ENCODE results near the gene EXOSC7. TPM values are rescaled to one million over a fixed set of nuclear protein-coding genes. Genes with fewer than 3 reads are reported as not detected.

The EXOSC7 gene
- total and polyA plus RNA-seq, 9 of the 15 experiments (the other 6 are each of a cell fraction or from before 2014, with no cell fraction given): 88.5 to 237 (median 112) TPM

- TF ChIP-seq, protein P1, sequence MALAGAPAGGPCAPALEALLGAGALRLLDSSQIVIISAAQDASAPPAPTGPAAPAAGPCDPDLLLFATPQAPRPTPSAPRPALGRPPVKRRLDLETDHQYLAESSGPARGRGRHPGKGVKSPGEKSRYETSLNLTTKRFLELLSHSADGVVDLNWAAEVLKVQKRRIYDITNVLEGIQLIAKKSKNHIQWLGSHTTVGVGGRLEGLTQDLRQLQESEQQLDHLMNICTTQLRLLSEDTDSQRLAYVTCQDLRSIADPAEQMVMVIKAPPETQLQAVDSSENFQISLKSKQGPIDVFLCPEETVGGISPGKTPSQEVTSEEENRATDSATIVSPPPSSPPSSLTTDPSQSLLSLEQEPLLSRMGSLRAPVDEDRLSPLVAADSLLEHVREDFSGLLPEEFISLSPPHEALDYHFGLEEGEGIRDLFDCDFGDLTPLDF (CRISPR knock-in tag; IDR thresholded peaks at IDR 0.05): peak; percentile 81; the same call in 1 of the 2 replicates
- TF ChIP-seq PKNOX1 (IDR thresholded peaks at IDR 0.05) (0 out of 2 replicates have a peak, but pooled peaks have one; percentile 32), L3MBTL2 (IDR thresholded peaks at IDR 0.05) (peak; percentile 68), KLF13 (tag; IDR thresholded peaks at IDR 0.05; ENCODE audit: borderline replicate concordance, low read depth) (peak; percentile 54; the same call in 1 of the 2 replicates), RFX5 (IDR thresholded peaks at IDR 0.05; ENCODE audit: low read depth, low read length) (0 out of 2 replicates have a peak, but pooled peaks have one; percentile 30), ZNF699 (CRISPR knock-in tag; IDR thresholded peaks at IDR 0.05; ENCODE audit: insufficient replicate concordance) (no peak), ZC3H11A (IDR thresholded peaks at IDR 0.05; ENCODE audit: low read depth, low read length) (peak; percentile 48; the same call in 1 of the 2 replicates), ARID2 (IDR thresholded peaks at IDR 0.05) (peak; percentile 94), LEF1 (IDR thresholded peaks at IDR 0.05) (0 out of 2 replicates have a peak, but pooled peaks have one; percentile 13), HMG20B (CRISPR knock-in tag; IDR thresholded peaks at IDR 0.05) (no peak), ZNF639 (CRISPR knock-in tag; conservative IDR thresholded peaks at IDR 0.05 in 1 of 2, IDR thresholded peaks at IDR 0.05 in 1 of 2) (no peak), SRF (CRISPR knock-in tag; IDR thresholded peaks at IDR 0.05) (peak in 1 of 2 experiments; percentile 78; a peak in 1 of 4 replicates), SIRT6 (IDR thresholded peaks at IDR 0.05; ENCODE audit: low read depth, low read length) (no peak), ETS1 (conservative IDR thresholded peaks at IDR 0.05; ENCODE audit: control insufficient read depth, low read depth, low read length) (no peak), KDM1A (IDR thresholded peaks at IDR 0.05) (0 out of 4 replicates have a peak, but pooled peaks of 1 of the 2 experiments have one; percentile 12)
Observed at GRCh38 chr3:45037720-45038455, 61.8 kb downstream of the EXOSC7 start (continued).

Measured in K562 (cell line).